SW 1271 (cell line): ENCODE results near the gene SF3B2.
"Not testable (repeated sequence)": the region's sequence is repeated elsewhere in the genome, so short reads cannot be mapped to it uniquely, and the experiment has no call there.

Experiments used
- DNase-seq, 2 experiments: peaks; one replicate each; lab custom pipeline; 2025; lab: John Stamatoyannopoulos, UW

The SF3B2 gene

GRCh38 chr11:66111158-66111557 is 59.0 kb downstream of the SF3B2 start:
- no peak for DNase-seq

- DNase-seq, result no peak
Observed at GRCh38 chr11:66112041-66112491, 59.9 kb downstream of the SF3B2 start.

GRCh38 chr11:66112601-66113499 is 60.7 kb downstream of the SF3B2 start:
- DNase-seq, result peak; percentile 51 to 87

GRCh38 chr11:66114957-66115356 is 62.8 kb downstream of the SF3B2 start:
- not testable (repeated sequence) for DNase-seq

GRCh38 chr11:66115638-66116301 is 63.6 kb downstream of the SF3B2 start:
- DNase-seq, result no peak

- DNase-seq, result no peak
Observed at GRCh38 chr11:66116576-66117361, 64.6 kb downstream of the SF3B2 start.

GRCh38 chr11:66118847-66119246 is 66.7 kb downstream of the SF3B2 start:
- no peak for DNase-seq
